IPS DF 6.9 (cell line): Measurements from ENCODE around the gene AFDN.

ENCODE experiments used
- DNase-seq: peaks from one replicate; pipeline ENCODE4 v3.0.0-alpha.2; 2013; ENCODE audit warnings: low read depth, low spot score
- H3K27ac ChIP-seq: one replicate; pipeline ENCODE4 v1.5.1; 2013; ENCODE audit warnings: low read length, control low read depth
- H3K27me3 ChIP-seq: 2 replicates; pipeline ENCODE4 v1.6.1; 2013; ENCODE audit warnings: mild to moderate bottlenecking, low read length; ENCODE audit not compliant: control insufficient read depth, insufficient read depth
- H3K36me3 ChIP-seq: 2 replicates; pipeline ENCODE4 v1.6.1; 2013; ENCODE audit warnings: low read length; ENCODE audit not compliant: control insufficient read depth, insufficient read depth
- H3K4me1 ChIP-seq: 2 replicates; pipeline ENCODE4 v1.6.1; 2013; ENCODE audit warnings: low read length; ENCODE audit not compliant: control insufficient read depth, insufficient read depth
- H3K4me3 ChIP-seq: 2 replicates; pipeline ENCODE4 v1.5.1; 2013; ENCODE audit warnings: mild to moderate bottlenecking, low read length
- H3K9me3 ChIP-seq: 2 replicates; pipeline ENCODE4 v1.6.1; 2013; ENCODE audit warnings: low read length, inconsistent platforms; ENCODE audit not compliant: control insufficient read depth, insufficient read depth
- WGBS: extraction: QIAGEN DNeasy Blood & Tissue Kit; methylation state at CpG from one replicate; pipeline ENCODE4 v1.1.7; 2013; ENCODE audit warnings: mixed read lengths, missing lambda C conversion rate; ENCODE audit not compliant: insufficient read length, insufficient coverage; 5-methylcytosine and 5-hydroxymethylcytosine counted together

Gene AFDN

DNA sequence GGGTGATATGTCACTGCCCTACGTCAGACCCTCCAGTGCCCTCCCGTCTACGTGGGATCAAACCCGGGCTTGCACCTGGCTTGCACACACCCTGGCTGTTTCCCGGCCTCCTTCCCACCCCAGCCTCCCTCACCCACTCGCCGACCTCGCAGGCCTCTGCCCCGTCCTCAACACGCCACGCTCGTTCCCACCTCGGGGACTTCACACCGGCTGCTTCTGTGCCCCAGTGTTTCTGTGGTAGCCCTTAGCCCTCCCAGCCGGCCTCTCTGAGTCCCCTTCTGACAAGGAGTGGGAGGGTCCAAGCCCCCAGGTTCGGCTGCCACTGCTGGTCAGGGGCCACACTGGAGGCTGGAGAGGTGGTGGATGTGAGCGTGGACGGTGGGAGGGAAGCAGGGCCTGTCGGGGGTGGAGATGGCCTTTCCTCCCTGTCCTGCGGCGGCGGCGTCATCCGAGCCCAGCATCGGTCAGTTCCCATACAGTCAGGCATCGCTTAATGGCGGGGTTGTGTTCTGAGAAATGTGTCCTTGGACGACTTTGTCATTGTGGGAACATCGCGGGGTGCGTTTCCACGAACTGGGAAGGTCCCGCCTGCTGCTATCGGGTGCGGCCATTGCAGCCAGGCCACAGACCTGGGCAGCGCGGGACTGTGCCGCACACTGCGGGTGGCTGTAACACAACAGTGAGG, 159.3 kb downstream of the AFDN start:
- no CpG with 5 or more reads among the region's 39 CpGs for WGBS

DNA sequence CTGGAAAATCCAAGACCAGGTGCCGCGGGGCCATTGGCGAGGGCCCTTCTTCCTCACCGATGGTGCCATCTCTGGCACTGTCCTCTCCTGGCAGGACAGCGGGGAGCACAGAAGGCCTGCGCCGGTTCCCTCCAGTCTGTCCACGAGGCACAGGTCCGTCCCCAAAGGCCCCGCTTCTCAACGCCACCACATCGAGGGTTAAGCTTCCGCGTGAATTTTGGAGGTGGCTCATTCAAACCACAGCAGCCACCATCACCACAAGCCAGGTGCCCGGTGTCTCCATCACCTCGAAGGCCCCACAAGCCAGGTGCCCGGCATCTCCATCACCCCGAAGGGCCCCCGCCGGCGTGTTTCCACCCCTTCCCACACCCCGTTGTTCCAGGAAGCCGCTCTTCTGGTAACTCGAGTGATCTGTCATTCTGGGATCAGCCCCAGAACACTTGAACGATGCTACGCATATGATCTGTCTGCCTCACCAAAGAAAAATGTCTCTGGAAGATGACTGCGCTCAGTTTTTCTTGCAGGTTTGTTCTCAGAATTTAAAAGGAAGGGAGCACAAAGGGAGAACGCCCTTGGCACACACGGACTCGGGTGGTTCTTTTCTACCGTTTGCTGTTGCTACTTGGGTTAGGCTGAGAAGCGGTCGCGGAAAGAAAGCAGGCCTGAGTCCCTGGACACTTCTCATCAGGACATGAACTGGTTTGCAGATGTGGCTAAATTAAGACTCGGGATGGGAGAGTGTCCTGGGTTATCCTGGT, 160.9 kb downstream of the AFDN start:
- WGBS, result no CpG with 5 or more reads among the region's 35 CpGs

More for the DNA sequence above, 159.3 kb downstream of the AFDN start:
- H3K4me3 ChIP-seq, result no peak overlapping the region
- no peaks in the 10 kb centered on the region; the same call in 1 of the 2 replicates for H3K4me1 ChIP-seq
- H3K27me3 ChIP-seq, result no peaks in the 10 kb centered on the region
- H3K27ac ChIP-seq, result no peak overlapping the region
- H3K36me3 ChIP-seq, result peaks cover 4% of the 10 kb centered on the region; the same call in 1 of the 2 replicates
- no peak for DNase-seq
- H3K9me3 ChIP-seq, result no peaks in the 10 kb centered on the region

GRCh38 chr6:167988154-167988495, 161.4 kb downstream of the AFDN start:
- H3K9me3 ChIP-seq, result no peaks in the 10 kb centered on the region
- H3K4me1 ChIP-seq, result no peaks in the 10 kb centered on the region; the same call in 1 of the 2 replicates
- no peaks in the 10 kb centered on the region for H3K27me3 ChIP-seq
- no CpG with 5 or more reads among the region's 5 CpGs for WGBS
- H3K4me3 ChIP-seq, result no peak overlapping the region
- H3K36me3 ChIP-seq, result peaks cover 4% of the 10 kb centered on the region; the same call in 1 of the 2 replicates
- no peak for DNase-seq
- no peak overlapping the region for H3K27ac ChIP-seq

More for the DNA sequence above, 160.9 kb downstream of the AFDN start:
- H3K4me3 ChIP-seq, result no peak overlapping the region
- DNase-seq, result no peak
- H3K27me3 ChIP-seq, result no peaks in the 10 kb centered on the region
- H3K36me3 ChIP-seq, result peaks cover 4% of the 10 kb centered on the region; the same call in 1 of the 2 replicates
- no peak overlapping the region for H3K27ac ChIP-seq
- no peaks in the 10 kb centered on the region for H3K9me3 ChIP-seq
- H3K4me1 ChIP-seq, result no peaks in the 10 kb centered on the region; the same call in 1 of the 2 replicates

DNA sequence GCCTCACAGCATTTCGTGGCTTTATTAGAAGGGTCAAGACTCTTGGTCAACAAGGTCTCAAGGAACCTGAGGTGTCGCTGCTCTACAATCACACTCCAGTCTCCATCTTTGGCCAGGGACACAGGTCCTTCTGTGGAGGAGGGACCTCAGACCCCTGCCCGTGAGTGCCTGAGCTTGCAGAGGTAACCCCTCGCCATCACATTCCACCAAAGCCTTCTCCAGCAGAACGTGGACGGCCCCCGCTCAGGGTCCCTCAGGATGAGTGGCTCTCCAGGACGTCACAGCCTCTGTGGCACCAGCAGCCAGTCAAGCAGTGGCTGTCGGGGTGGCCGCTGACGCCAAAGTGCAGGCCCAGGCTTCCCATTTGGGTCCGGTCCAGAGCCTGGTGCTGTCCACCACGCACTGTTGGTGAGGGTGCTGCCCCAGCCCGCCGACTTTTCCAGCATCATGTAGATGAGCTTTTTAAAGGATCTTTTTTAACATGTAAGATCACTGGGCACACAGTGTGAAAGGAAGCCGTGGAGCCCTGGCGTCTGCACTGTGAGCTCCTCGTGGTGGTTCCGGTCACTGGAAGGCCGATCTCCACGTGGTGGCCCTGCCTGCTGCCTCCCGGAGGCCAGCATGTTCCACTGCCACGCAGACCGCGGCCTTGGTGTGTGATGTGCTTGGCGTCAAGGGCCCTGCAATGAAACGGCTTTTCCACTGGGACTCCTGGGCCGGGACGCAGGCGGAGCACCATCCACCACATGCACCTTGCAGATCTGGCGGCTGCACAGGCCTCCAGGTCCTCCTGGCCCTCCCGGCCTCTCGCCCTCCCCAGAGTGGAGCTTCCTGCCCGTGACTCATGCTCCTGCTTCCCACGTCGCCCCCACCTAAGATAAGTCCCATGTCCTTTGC, 162.5 kb downstream of the AFDN start:
- Histone ChIP-seq H3K4me3 (no peak overlapping the region), H3K27me3 (no peaks in the 10 kb centered on the region), H3K9me3 (no peaks in the 10 kb centered on the region), H3K4me1 (peaks cover 1% of the 10 kb centered on the region; the same call in 1 of the 2 replicates), H3K27ac (no peak overlapping the region), H3K36me3 (peaks cover 4% of the 10 kb centered on the region; the same call in 1 of the 2 replicates)
- no peak for DNase-seq
- no CpG with 5 or more reads among the region's 36 CpGs for WGBS

DNA sequence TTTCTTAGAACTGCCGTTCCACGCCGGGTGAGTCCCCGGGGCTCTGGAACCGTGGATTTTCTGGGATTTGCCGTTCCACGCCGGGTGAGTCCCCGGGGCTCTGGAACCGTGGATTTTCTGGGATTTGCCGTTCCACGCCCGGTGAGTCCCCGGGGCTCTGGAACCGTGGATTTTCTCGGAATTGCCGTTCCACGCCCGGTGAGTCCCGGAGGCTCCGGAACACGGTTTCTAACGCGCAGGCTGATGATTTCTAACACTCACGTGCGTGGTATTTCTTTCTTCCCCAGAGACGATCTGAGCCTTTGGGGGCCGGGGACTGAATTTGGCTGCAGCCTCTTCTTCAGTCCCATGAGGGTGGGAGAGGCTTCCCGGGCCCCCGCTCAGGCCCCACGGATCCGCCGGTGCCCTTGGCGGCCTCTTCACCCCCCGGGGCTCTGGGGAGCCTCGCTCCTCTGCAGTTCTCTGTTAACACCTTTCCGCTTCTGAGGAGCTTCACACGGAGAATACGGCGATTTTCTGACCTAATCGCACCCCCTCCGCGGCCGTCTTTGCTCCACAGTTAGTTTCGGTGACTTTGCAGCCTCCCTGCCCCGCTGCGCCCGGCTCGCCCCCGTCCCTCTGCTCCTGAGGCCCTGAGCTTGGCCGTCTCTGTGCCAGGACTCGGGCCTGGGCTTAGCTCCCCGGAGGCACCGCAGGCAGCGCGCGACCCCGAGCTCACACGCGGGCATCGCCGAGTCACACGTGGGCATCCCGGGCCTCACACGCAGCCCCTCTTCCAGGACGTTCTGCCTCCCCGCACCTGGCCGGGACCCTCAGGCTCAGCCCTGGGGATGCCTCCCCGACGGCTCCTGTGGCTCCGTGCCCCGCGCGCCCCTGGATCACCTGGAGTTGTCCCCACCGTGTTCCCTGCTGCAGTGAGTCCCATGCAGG, 163.6 kb downstream of the AFDN start:
- Histone ChIP-seq H3K4me1 (peaks cover 1% of the 10 kb centered on the region; the same call in 1 of the 2 replicates), H3K36me3 (peaks cover 4% of the 10 kb centered on the region; the same call in 1 of the 2 replicates), H3K4me3 (no peak overlapping the region), H3K27me3 (no peaks in the 10 kb centered on the region), H3K9me3 (no peaks in the 10 kb centered on the region), H3K27ac (no peak overlapping the region)
- WGBS, result no CpG with 5 or more reads among the region's 75 CpGs
- no peak for DNase-seq

- H3K27me3 ChIP-seq, result no peaks in the 10 kb centered on the region
- DNase-seq, result no peak
- H3K27ac ChIP-seq, result no peak overlapping the region
- no peaks in the 10 kb centered on the region for H3K9me3 ChIP-seq
- H3K4me3 ChIP-seq, result no peak overlapping the region
- H3K36me3 ChIP-seq, result peaks cover 2% of the 10 kb centered on the region; the same call in 1 of the 2 replicates
- no CpG with 5 or more reads among the region's 16 CpGs for WGBS
- H3K4me1 ChIP-seq, result peaks cover 3% of the 10 kb centered on the region; the same call in 1 of the 2 replicates
These were observed 166.5 kb downstream of the AFDN start for GRCh38 chr6:167993169-167993568.

DNA sequence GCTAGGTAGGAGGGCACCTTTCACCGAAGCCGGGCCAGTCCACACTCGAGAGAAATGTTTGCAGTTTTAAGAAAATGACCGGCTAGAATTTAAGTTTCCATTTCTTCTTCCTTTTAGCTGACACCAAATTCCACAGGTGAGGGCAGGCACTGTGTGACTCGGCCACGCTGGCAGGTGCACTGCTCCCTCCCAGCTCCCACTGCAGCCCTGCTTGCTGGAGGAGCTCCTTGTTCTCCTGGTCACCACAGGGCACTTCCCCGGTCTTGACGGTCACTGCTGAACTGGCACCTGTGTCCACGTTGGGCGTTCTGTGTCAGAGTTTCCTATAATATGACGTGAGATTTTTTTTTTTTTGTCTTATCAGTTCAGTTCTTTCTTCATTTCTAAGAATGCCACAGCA, 167.1 kb downstream of the AFDN start:
- no peak overlapping the region for H3K27ac ChIP-seq
- WGBS, result no CpG with 5 or more reads among the region's 11 CpGs
- H3K4me3 ChIP-seq, result no peak overlapping the region
- no peaks in the 10 kb centered on the region for H3K9me3 ChIP-seq
- no peaks in the 10 kb centered on the region for H3K27me3 ChIP-seq
- H3K36me3 ChIP-seq, result peaks cover 2% of the 10 kb centered on the region; the same call in 1 of the 2 replicates
- no peak for DNase-seq
- peaks cover 3% of the 10 kb centered on the region; the same call in 1 of the 2 replicates for H3K4me1 ChIP-seq

DNA sequence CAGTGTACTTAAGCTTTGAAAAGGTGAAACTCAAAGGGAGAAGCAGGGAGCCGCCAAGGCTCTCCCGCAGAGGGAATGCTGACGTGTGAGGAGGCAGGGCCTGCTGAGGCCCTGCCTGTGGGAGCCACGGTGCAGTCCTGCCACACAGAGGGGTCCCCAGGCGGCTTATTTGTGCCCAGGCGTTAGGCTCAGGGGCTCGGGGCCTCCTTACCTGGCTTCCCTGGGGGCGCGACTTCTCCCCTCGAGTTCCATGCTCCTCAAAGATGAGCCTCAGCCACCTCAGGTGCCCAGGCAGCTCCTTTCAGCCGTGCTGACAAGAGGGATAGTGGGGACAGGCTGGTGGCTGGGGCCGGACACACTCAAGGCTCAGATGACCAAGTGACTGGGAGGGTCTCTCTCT, 168.6 kb downstream of the AFDN start:
- no peak for DNase-seq
- no CpG with 5 or more reads among the region's 12 CpGs for WGBS
- no peak overlapping the region for H3K4me3 ChIP-seq
- peaks cover 2% of the 10 kb centered on the region; the same call in 1 of the 2 replicates for H3K36me3 ChIP-seq
- no peaks in the 10 kb centered on the region for H3K27me3 ChIP-seq
- H3K27ac ChIP-seq, result no peak overlapping the region
- H3K9me3 ChIP-seq, result no peaks in the 10 kb centered on the region
- H3K4me1 ChIP-seq, result peaks cover 3% of the 10 kb centered on the region; the same call in 1 of the 2 replicates

DNA sequence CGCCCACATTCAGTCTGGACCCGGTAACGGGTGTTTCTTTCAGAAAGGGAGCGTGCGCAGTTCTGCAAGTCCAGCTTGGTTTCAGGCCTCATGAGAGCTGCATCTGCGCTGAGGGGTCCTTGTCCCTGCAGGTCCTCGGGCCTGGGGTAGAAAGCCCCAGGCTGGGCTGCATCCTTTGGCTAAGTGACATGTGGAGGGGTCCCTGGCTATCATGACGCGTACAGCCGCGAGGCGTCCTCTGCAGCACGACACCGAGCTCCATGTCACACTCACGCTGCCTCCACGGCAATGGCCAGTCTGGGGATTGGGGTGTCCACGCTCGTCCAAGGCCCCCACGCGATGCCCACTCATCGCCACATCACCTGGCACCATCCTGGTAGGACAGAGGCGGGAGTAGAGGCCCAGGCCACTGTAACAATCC, 169.0 kb downstream of the AFDN start:
- DNase-seq, result no peak
- H3K27me3 ChIP-seq, result no peaks in the 10 kb centered on the region
- H3K4me1 ChIP-seq, result peaks cover 3% of the 10 kb centered on the region; the same call in 1 of the 2 replicates
- H3K36me3 ChIP-seq, result no peaks in the 10 kb centered on the region
- H3K4me3 ChIP-seq, result no peak overlapping the region
- H3K9me3 ChIP-seq, result no peaks in the 10 kb centered on the region
- no peak overlapping the region for H3K27ac ChIP-seq
- WGBS, result no CpG with 5 or more reads among the region's 22 CpGs
